OCI-LY1 (cell line): ENCODE data around the gene POGLUT3.

Source experiments
- EZH2 ChIP-seq: fragments of 200-600 bp; sonication (generic), shearing (Covaris generic); IDR thresholded peaks from 2 replicates; pipeline ENCODE4 v1.8.0; 2017; ENCODE audit warnings: borderline replicate concordance, mixed run types, mild to moderate bottlenecking, antibody characterized with exemption, low read length, moderate library complexity, mixed read lengths
- TF ChIP-seq, protein P1 (sequence below): fragments of 200-600 bp; sonication (generic), shearing (Covaris generic); IDR thresholded peaks from 2 replicates; pipeline ENCODE4 v1.5.1; 2017; ENCODE audit warnings: mild to moderate bottlenecking, antibody characterized with exemption, low read length, moderate library complexity, mixed read lengths

DNA sequence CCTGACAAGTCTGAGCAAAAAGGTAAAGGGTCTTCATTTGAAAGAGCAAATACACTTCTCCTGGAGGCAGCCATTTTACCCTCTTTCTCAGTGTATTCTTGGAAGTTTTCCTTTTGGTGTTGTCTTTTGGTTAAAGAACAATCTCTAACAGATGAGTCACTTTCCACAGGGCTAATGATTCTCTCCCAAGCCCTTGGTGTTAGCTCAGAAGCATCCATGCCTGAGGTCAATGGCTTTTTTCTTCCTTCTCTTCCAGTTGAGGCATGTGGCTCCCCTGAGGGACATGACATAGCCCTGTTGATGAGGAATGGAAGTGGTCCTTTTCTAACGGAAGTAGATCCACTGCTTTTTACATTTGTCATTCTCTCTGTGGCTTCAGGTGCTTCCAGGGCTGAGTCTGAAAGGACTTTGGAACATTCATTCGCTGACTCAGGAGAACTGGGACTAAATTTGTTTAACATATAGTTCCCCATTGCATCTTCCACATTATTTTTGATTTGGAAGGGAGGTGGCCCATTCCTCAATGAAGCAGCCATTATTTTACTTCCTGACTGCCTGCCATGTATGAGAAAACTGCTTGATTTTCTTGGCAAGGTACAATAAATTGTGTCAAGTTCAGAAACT lies 13.8 kb upstream of the POGLUT3 start:
- no peak for TF ChIP-seq EZH2
- TF ChIP-seq, protein P1, sequence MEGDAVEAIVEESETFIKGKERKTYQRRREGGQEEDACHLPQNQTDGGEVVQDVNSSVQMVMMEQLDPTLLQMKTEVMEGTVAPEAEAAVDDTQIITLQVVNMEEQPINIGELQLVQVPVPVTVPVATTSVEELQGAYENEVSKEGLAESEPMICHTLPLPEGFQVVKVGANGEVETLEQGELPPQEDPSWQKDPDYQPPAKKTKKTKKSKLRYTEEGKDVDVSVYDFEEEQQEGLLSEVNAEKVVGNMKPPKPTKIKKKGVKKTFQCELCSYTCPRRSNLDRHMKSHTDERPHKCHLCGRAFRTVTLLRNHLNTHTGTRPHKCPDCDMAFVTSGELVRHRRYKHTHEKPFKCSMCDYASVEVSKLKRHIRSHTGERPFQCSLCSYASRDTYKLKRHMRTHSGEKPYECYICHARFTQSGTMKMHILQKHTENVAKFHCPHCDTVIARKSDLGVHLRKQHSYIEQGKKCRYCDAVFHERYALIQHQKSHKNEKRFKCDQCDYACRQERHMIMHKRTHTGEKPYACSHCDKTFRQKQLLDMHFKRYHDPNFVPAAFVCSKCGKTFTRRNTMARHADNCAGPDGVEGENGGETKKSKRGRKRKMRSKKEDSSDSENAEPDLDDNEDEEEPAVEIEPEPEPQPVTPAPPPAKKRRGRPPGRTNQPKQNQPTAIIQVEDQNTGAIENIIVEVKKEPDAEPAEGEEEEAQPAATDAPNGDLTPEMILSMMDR, result no peak
